B cell (primary cell): Measurements from ENCODE around the gene TTC19. TPM values are rescaled to one million over a fixed set of nuclear protein-coding genes. Genes with fewer than 3 reads are reported as not detected.

Source experiments
- ATAC-seq: fragments of 200-7000 bp; cut with Tn5 transposase; one replicate; pipeline ENCODE4 v1.10.0; 2021; ENCODE audit warnings: low read depth, mild to moderate bottlenecking, moderate number of reproducible peaks, moderate library complexity
- CTCF ChIA-PET: fragments of 350-600 bp; sonication (Branson Sonifier 250); formaldehyde crosslinking; loops from one replicate; lab custom pipeline; 2021; ENCODE audit warnings: antibody characterized with exemption, inconsistent platforms; lab: Charles Lee
- POLR2A ChIA-PET: fragments of 350-600 bp; sonication (Branson Sonifier 250); formaldehyde crosslinking; loops from one replicate; lab custom pipeline; 2021; ENCODE audit warnings: antibody characterized with exemption; lab: Charles Lee
- DNase-seq: peaks from one replicate; pipeline ENCODE4 v3.0.0; 2013
- H2AFZ ChIP-seq: 2 replicates; pipeline ENCODE4 v1.6.1; 2012; ENCODE audit warnings: mild to moderate bottlenecking, low read depth, low read length; ENCODE audit not compliant: insufficient read depth, poor library complexity, severe bottlenecking
- H3K27ac ChIP-seq, 2 donors: 1 replicate in 1 of 2; 2 replicates in 1 of 2; pipeline ENCODE4 v1.5.1; 2012 to 2013; ENCODE audit warnings: low read length in 2 of 2, mild to moderate bottlenecking in 2 of 2, moderate library complexity in 1 of 2
- H3K27me3 ChIP-seq, 4 experiments: fragments of 200-600 bp in 1 of 4; sonication (generic) in 1 of 4; replicated peaks in 1 of 4; 1 replicate in 2 of 4; 2 replicates in 2 of 4; pipeline versions ENCODE4 v1.6.1 to v1.7.0; 2013 to 2016; ENCODE audit warnings: low read length in 3 of 4, mild to moderate bottlenecking in 2 of 4, mixed read lengths in 1 of 4, moderate library complexity in 1 of 4; ENCODE audit not compliant: insufficient read depth in 4 of 4, control insufficient read depth in 3 of 4; ENCODE audit errors: control extremely low read depth in 1 of 4
- H3K36me3 ChIP-seq, 2 experiments: replicated peaks in 1 of 2; 1 replicate in 1 of 2; 2 replicates in 1 of 2; pipeline versions ENCODE4 v1.6.1 to v1.7.1; 2013; ENCODE audit warnings: low read length in 1 of 2; ENCODE audit not compliant: insufficient read depth in 2 of 2, control insufficient read depth in 1 of 2; ENCODE audit errors: control extremely low read depth in 1 of 2, extremely low read depth in 1 of 2
- H3K4me1 ChIP-seq, 2 donors: fragments of 200-600 bp in 1 of 2; sonication (generic) in 1 of 2; 1 replicate in 1 of 2; 2 replicates in 1 of 2; pipeline versions ENCODE4 v1.5.1 to v1.6.1; 2013 to 2017; ENCODE audit warnings: low read length in 2 of 2; ENCODE audit not compliant: control insufficient read depth in 2 of 2, insufficient read depth in 2 of 2
- H3K4me2 ChIP-seq: replicated peaks from 2 replicates; pipeline ENCODE3; 2012; ENCODE audit warnings: mild to moderate bottlenecking, low read depth, low read length; ENCODE audit not compliant: poor library complexity, severe bottlenecking
- H3K4me3 ChIP-seq, 5 experiments: fragments of 200-600 bp in 1 of 5; sonication (generic) in 1 of 5; 1 replicate in 3 of 5; 2 replicates in 2 of 5; pipeline versions ENCODE4 v1.5.1 to v1.7.0; 2011 to 2016; ENCODE audit warnings: low read length in 4 of 5, mild to moderate bottlenecking in 4 of 5, low read depth in 2 of 5, control low read depth in 1 of 5, moderate library complexity in 1 of 5; ENCODE audit not compliant: insufficient read depth in 1 of 5; ENCODE audit errors: control extremely low read depth in 1 of 5, extremely low read depth in 1 of 5
- H3K79me2 ChIP-seq: fragments of 200-600 bp; sonication (generic); one replicate; pipeline ENCODE4 v1.6.0; 2016; ENCODE audit warnings: low read length; ENCODE audit not compliant: control insufficient read depth, insufficient read depth
- H3K9ac ChIP-seq: fragments of 200-600 bp; sonication (generic); 2 replicates; pipeline ENCODE4 v1.6.1; 2017; ENCODE audit warnings: mild to moderate bottlenecking, low read length, moderate library complexity
- H3K9me3 ChIP-seq, 3 donors: one replicate each; pipeline versions ENCODE4 v1.6.1 to v1.7.1; 2013; ENCODE audit warnings: low read length in 2 of 3; ENCODE audit not compliant: control insufficient read depth in 2 of 3, insufficient read depth in 1 of 3; ENCODE audit errors: control extremely low read depth in 1 of 3
- H4K20me1 ChIP-seq: 2 replicates; pipeline ENCODE4 v1.6.0; 2012; ENCODE audit warnings: mild to moderate bottlenecking, low read length; ENCODE audit not compliant: insufficient read depth, control insufficient read depth, poor library complexity, severe bottlenecking
- H3K27ac Mint-ChIP-seq: one replicate; pipeline ENCODE4 v1.8.0; 2021; ENCODE audit warnings: mixed read lengths
- H3K27me3 Mint-ChIP-seq: one replicate; pipeline ENCODE4 v1.8.0; 2021; ENCODE audit warnings: mixed read lengths
- H3K4me1 Mint-ChIP-seq: one replicate; pipeline ENCODE4 v1.8.0; 2021; ENCODE audit warnings: mixed read lengths
- H3K4me3 Mint-ChIP-seq: one replicate; pipeline ENCODE4 v1.8.0; 2021; ENCODE audit warnings: mixed read lengths
- H3K9me3 Mint-ChIP-seq: one replicate; pipeline ENCODE4 v1.8.0; 2022; ENCODE audit warnings: mixed read lengths; ENCODE audit not compliant: insufficient read depth
- CTCF ChIP-seq: fragments of 200-600 bp; IDR thresholded peaks from one replicate; pipeline ENCODE4 v1.8.0; 2022; ENCODE audit warnings: antibody characterized with exemption, mild to moderate bottlenecking
- EZH2 ChIP-seq: IDR thresholded peaks from 2 replicates; pipeline ENCODE4 v1.6.1; 2012; ENCODE audit warnings: borderline replicate concordance, low read depth, mild to moderate bottlenecking, moderate library complexity, low read length; ENCODE audit not compliant: insufficient read depth, poor library complexity, severe bottlenecking
- WGBS: methylation state at CpG from one replicate; pipeline ENCODE4 v1.1.5; 2013; ENCODE audit warnings: missing lambda C conversion rate; ENCODE audit not compliant: insufficient coverage; 5-methylcytosine and 5-hydroxymethylcytosine counted together
- intact Hi-C: fragments of 100-400 bp; cut with micrococcal nuclease; formaldehyde crosslinking; loops from one replicate; pipeline ENCODE4 v1.10.0; 2022
- polyA plus RNA-seq: library from polyadenylated mRNA; depleted of rRNA; stranded (reverse); fragments of >200 nt; gene quantifications from 2 replicates; pipeline ENCODE4 v1.2.3, GENCODE V29; 2012
- total RNA-seq, 2 donors: library from RNA; stranded (reverse); fragments of 120-200 nt in 1 of 2; gene quantifications; 1 replicate in 1 of 2; 2 replicates in 1 of 2; pipeline versions ENCODE4 v1.2.3 to v1.2.4, GENCODE V29; 2013 to 2022

Gene TTC19
- total and polyA plus RNA-seq, 2 donors (not counting 1 experiment from before 2014, with no cell fraction given), result 8.2 to 38.5 TPM

- H3K4me1 ChIP-seq, result no peaks in the 10 kb centered on the region
- H3K9me3 ChIP-seq, result no peaks in the 10 kb centered on the region
- no peaks in the 10 kb centered on the region for H3K79me2 ChIP-seq
- TF ChIP-seq CTCF (no peak), EZH2 (no peak)
- POLR2A ChIA-PET, result no interaction called here
- H3K4me3 ChIP-seq, result no peak overlapping the region
- H3K4me2 ChIP-seq, result no peak overlapping the region
- H3K27me3 Mint-ChIP-seq, result peaks cover 11% of the 10 kb centered on the region
- H3K4me3 Mint-ChIP-seq, result no peak overlapping the region
- H4K20me1 ChIP-seq, result no peaks in the 10 kb centered on the region
- ATAC-seq (no peak), DNase-seq (no peak)
- H3K9ac ChIP-seq, result no peak overlapping the region
- intact Hi-C loops, result no loop called here
- H2AFZ ChIP-seq, result no peak overlapping the region
- H3K36me3 ChIP-seq, result peaks cover 3 to 7% of the 10 kb centered on the region in 2 experiments
- CTCF ChIA-PET, result no interaction called here
- H3K4me1 Mint-ChIP-seq, result no peaks in the 10 kb centered on the region
- H3K27ac Mint-ChIP-seq, result no peak overlapping the region
- H3K27ac ChIP-seq, result no peak overlapping the region
- no peaks in the 10 kb centered on the region for H3K27me3 ChIP-seq
- no peaks in the 10 kb centered on the region for H3K9me3 Mint-ChIP-seq
- 87% methylated on average over 5 of the region's 6 CpGs for WGBS
Observed at GRCh38 chr17:15973834-15974233, 25.8 kb upstream of the TTC19 start.

GRCh38 chr17:15977894-15978293 is 21.7 kb upstream of the TTC19 start:
- intact Hi-C loops, result no loop called here
- ATAC-seq (no peak), DNase-seq (no peak)
- H3K4me2 ChIP-seq, result no peak overlapping the region
- H3K27ac ChIP-seq, result no peak overlapping the region
- H3K9me3 ChIP-seq, result no peaks in the 10 kb centered on the region
- H2AFZ ChIP-seq, result no peak overlapping the region
- H3K36me3 ChIP-seq, result peaks cover 3 to 29% of the 10 kb centered on the region in 2 experiments
- no peak overlapping the region for H3K4me3 ChIP-seq
- no peak overlapping the region for H3K4me3 Mint-ChIP-seq
- H3K27me3 ChIP-seq, result no peaks in the 10 kb centered on the region
- no peaks in the 10 kb centered on the region for H3K79me2 ChIP-seq
- H3K9ac ChIP-seq, result no peak overlapping the region
- WGBS, result 100% methylated on average over 1 of the region's 2 CpGs
- H3K4me1 ChIP-seq, result peaks cover 0 to 6% of the 10 kb centered on the region in 2 donors
- no peaks in the 10 kb centered on the region for H4K20me1 ChIP-seq
- peaks cover 10% of the 10 kb centered on the region for H3K4me1 Mint-ChIP-seq
- H3K27me3 Mint-ChIP-seq, result no peaks in the 10 kb centered on the region
- H3K9me3 Mint-ChIP-seq, result no peaks in the 10 kb centered on the region
- no peak overlapping the region for H3K27ac Mint-ChIP-seq
- POLR2A ChIA-PET, result no interaction called here
- TF ChIP-seq EZH2 (no peak), CTCF (no peak)
- CTCF ChIA-PET, result no interaction called here
